ENCODE data around the gene IL12RB1.

GRCh38 chr19:18121166-18121565, 34.4 kb upstream of the IL12RB1 start:
- TF ChIP-seq, protein P1, sequence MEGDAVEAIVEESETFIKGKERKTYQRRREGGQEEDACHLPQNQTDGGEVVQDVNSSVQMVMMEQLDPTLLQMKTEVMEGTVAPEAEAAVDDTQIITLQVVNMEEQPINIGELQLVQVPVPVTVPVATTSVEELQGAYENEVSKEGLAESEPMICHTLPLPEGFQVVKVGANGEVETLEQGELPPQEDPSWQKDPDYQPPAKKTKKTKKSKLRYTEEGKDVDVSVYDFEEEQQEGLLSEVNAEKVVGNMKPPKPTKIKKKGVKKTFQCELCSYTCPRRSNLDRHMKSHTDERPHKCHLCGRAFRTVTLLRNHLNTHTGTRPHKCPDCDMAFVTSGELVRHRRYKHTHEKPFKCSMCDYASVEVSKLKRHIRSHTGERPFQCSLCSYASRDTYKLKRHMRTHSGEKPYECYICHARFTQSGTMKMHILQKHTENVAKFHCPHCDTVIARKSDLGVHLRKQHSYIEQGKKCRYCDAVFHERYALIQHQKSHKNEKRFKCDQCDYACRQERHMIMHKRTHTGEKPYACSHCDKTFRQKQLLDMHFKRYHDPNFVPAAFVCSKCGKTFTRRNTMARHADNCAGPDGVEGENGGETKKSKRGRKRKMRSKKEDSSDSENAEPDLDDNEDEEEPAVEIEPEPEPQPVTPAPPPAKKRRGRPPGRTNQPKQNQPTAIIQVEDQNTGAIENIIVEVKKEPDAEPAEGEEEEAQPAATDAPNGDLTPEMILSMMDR (IDR thresholded peaks at IDR 0.05; ENCODE audit: extremely low read depth in 1 of 2, insufficient read depth in 1 of 2, low read depth in 1 of 2, low read length in 2 of 2): no peak
- TF ChIP-seq POLR2AphosphoS5 (IDR thresholded peaks at IDR 0.05; ENCODE audit: insufficient read depth, low read depth, low read length) (no peak), GATA2 (IDR thresholded peaks at IDR 0.05; ENCODE audit: insufficient read depth, insufficient read length, low read depth, low read length) (no peak), POLR2A (IDR thresholded peaks at IDR 0.05; ENCODE audit: low read depth, low read length) (no peak), EZH2 (IDR thresholded peaks at IDR 0.05; ENCODE audit: borderline replicate concordance, low read depth, low read length, severe bottlenecking) (no peak), JUN (IDR thresholded peaks at IDR 0.05; ENCODE audit: borderline replicate concordance, insufficient read depth, insufficient read length, low read depth) (no peak), MYC (IDR thresholded peaks at IDR 0.05; ENCODE audit: low read depth, low read length) (no peak)

All from endothelial cell of umbilical vein (primary cell).